H1 (cell line): Measurements from ENCODE around the gene GRXCR1. TPM values are rescaled to one million over a fixed set of nuclear protein-coding genes. Genes with fewer than 3 reads are reported as not detected.

Source experiments
- CTCF ChIA-PET: fragments of 300-600 bp; sonication (Branson Sonifier 250); formaldehyde crosslinking; loops from one replicate; lab custom pipeline; 2021; ENCODE audit not compliant: partially characterized antibody; lab: Charles Lee
- POLR2A ChIA-PET: fragments of 300-600 bp; sonication (Branson Sonifier 250); formaldehyde crosslinking; loops from one replicate; lab custom pipeline; 2021; ENCODE audit warnings: inconsistent platforms; ENCODE audit not compliant: partially characterized antibody; lab: Charles Lee
- DNase-seq, 2 experiments: peaks; one replicate each; pipeline versions ENCODE4 v3.0.0 to v3.0.0-alpha.2; 2010 to 2022; ENCODE audit warnings: low spot score in 2 of 2, low read depth in 1 of 2, mixed read lengths in 1 of 2
- FAIRE-seq: peaks from 2 replicates; lab custom pipeline; 2011; peaks lifted over from hg19 to GRCh38; lab: Jason Lieb, UNC
- H2AFZ ChIP-seq: 2 replicates; pipeline ENCODE4 v1.8.1; 2012; ENCODE audit warnings: low read length, inconsistent platforms
- H2AK5ac ChIP-seq: 2 replicates; pipeline ENCODE4 v1.6.1; 2013; ENCODE audit warnings: low read depth, low read length
- H2BK120ac ChIP-seq: replicated peaks from 2 replicates; pipeline ENCODE3; 2013; ENCODE audit warnings: low read depth, low read length, inconsistent platforms
- H2BK12ac ChIP-seq: 2 replicates; pipeline ENCODE4 v1.6.1; 2013; ENCODE audit warnings: low read depth, low read length
- H2BK15ac ChIP-seq: 2 replicates; pipeline ENCODE4 v1.6.1; 2013; ENCODE audit warnings: low read length
- H2BK20ac ChIP-seq: 2 replicates; pipeline ENCODE4 v1.6.1; 2013; ENCODE audit warnings: low read length
- H2BK5ac ChIP-seq: 2 replicates; pipeline ENCODE4 v1.6.1; 2013; ENCODE audit warnings: low read depth, low read length
- H3K14ac ChIP-seq: 2 replicates; pipeline ENCODE4 v1.6.1; 2013; ENCODE audit warnings: inconsistent platforms; ENCODE audit not compliant: insufficient read length
- H3K18ac ChIP-seq: 2 replicates; pipeline ENCODE4 v1.6.1; 2013; ENCODE audit warnings: low read length; ENCODE audit errors: extremely low read depth
- H3K23ac ChIP-seq: 2 replicates; pipeline ENCODE4 v1.6.1; 2013; ENCODE audit warnings: inconsistent platforms; ENCODE audit not compliant: insufficient read length
- H3K23me2 ChIP-seq: 2 replicates; pipeline ENCODE4 v1.6.1; 2013; ENCODE audit warnings: low read depth, low read length
- H3K27ac ChIP-seq: 2 replicates; pipeline ENCODE4 v1.6.1; 2011; ENCODE audit warnings: low read depth, low read length, inconsistent platforms
- H3K27me3 ChIP-seq, 4 experiments: replicated peaks in 1 of 4; 1 replicate in 1 of 4; 2 replicates in 3 of 4; pipeline versions ENCODE4 v1.6.1 to v1.8.1; 2011 to 2013; ENCODE audit warnings: low read length in 3 of 4, mild to moderate bottlenecking in 3 of 4, inconsistent platforms in 2 of 4, mixed read lengths in 2 of 4, moderate library complexity in 1 of 4; ENCODE audit not compliant: control insufficient read depth in 3 of 4, insufficient read depth in 3 of 4; ENCODE audit errors: extremely low read depth in 1 of 4
- H3K36me3 ChIP-seq, 4 experiments: 2 replicates each; pipeline versions ENCODE4 v1.6.1 to v1.8.1; 2011 to 2013; ENCODE audit warnings: mild to moderate bottlenecking in 4 of 4, low read length in 3 of 4, moderate library complexity in 2 of 4, control low read depth in 1 of 4, inconsistent platforms in 1 of 4; ENCODE audit not compliant: insufficient read depth in 4 of 4, control insufficient read depth in 2 of 4
- H3K4ac ChIP-seq: replicated peaks from 2 replicates; pipeline ENCODE3; 2013; ENCODE audit warnings: low read length, low read depth, mixed read lengths, inconsistent platforms; ENCODE audit not compliant: insufficient read length
- H3K4me1 ChIP-seq, 4 experiments: replicated peaks in 1 of 4; 1 replicate in 1 of 4; 2 replicates in 3 of 4; pipeline versions ENCODE4 v1.6.1 to v1.8.1; 2011 to 2013; ENCODE audit warnings: low read length in 3 of 4, inconsistent platforms in 2 of 4, mixed read lengths in 1 of 4; ENCODE audit not compliant: insufficient read depth in 4 of 4, control insufficient read depth in 3 of 4
- H3K4me2 ChIP-seq, 2 experiments: 2 replicates each; pipeline versions ENCODE4 v1.6.1 to v1.8.1; 2011 to 2013; ENCODE audit warnings: low read depth in 2 of 2, low read length in 2 of 2, control low read depth in 1 of 2, inconsistent platforms in 1 of 2, mild to moderate bottlenecking in 1 of 2; ENCODE audit not compliant: insufficient read depth in 1 of 2
- H3K4me3 ChIP-seq, 4 experiments: fragments of 200-600, 300-600 bp in 1 of 4; sonication (generic), shearing (Covaris generic), sonication (Bioruptor Twin) in 1 of 4; 2 replicates each; pipeline versions ENCODE4 v1.5.1 to v1.8.1; 2011 to 2016; ENCODE audit warnings: low read length in 4 of 4, low read depth in 3 of 4, control low read depth in 2 of 4, inconsistent platforms in 2 of 4, mild to moderate bottlenecking in 2 of 4, mixed read lengths in 1 of 4, moderate library complexity in 1 of 4; ENCODE audit not compliant: insufficient read depth in 2 of 4; ENCODE audit errors: extremely low read depth in 1 of 4
- H3K56ac ChIP-seq: replicated peaks from 2 replicates; pipeline ENCODE3; 2013; ENCODE audit warnings: low read depth, mild to moderate bottlenecking, mixed read lengths, low read length, inconsistent platforms; ENCODE audit not compliant: insufficient read length
- H3K79me1 ChIP-seq: 2 replicates; pipeline ENCODE4 v1.6.1; 2013; ENCODE audit warnings: low read depth, low read length, control low read depth
- H3K79me2 ChIP-seq, 2 experiments: 2 replicates each; pipeline versions ENCODE4 v1.6.1 to v1.8.1; 2012 to 2013; ENCODE audit warnings: low read length in 2 of 2, mild to moderate bottlenecking in 2 of 2, inconsistent platforms in 1 of 2; ENCODE audit not compliant: insufficient read depth in 2 of 2, control insufficient read depth in 1 of 2
- H3K9ac ChIP-seq, 4 experiments: replicated peaks in 1 of 4; 1 replicate in 1 of 4; 2 replicates in 3 of 4; pipeline versions ENCODE4 v1.6.1 to v1.8.1; 2011 to 2013; ENCODE audit warnings: low read depth in 3 of 4, low read length in 3 of 4, control low read depth in 2 of 4, mild to moderate bottlenecking in 2 of 4, moderate library complexity in 2 of 4, inconsistent platforms in 1 of 4; ENCODE audit errors: extremely low read depth in 1 of 4
- H3K9me3 ChIP-seq, 2 experiments: 2 replicates each; pipeline versions ENCODE4 v1.6.1 to v1.8.1; 2012 to 2013; ENCODE audit warnings: mild to moderate bottlenecking in 2 of 2, moderate library complexity in 2 of 2, control low read depth in 1 of 2, inconsistent platforms in 1 of 2, low read depth in 1 of 2, low read length in 1 of 2, mixed read lengths in 1 of 2; ENCODE audit not compliant: insufficient read depth in 2 of 2
- H4K20me1 ChIP-seq, 2 experiments: replicated peaks in 1 of 2; 2 replicates each; pipeline versions ENCODE3 to v1.8.1; 2011 to 2013; ENCODE audit warnings: inconsistent platforms in 2 of 2, low read length in 2 of 2, mild to moderate bottlenecking in 1 of 2; ENCODE audit not compliant: insufficient read depth in 2 of 2, control insufficient read depth in 1 of 2
- H4K5ac ChIP-seq: 2 replicates; pipeline ENCODE4 v1.6.1; 2013; ENCODE audit warnings: low read length, low read depth, mixed read lengths, inconsistent platforms; ENCODE audit not compliant: insufficient read length
- H4K8ac ChIP-seq: 2 replicates; pipeline ENCODE4 v1.8.0; 2013; ENCODE audit warnings: mild to moderate bottlenecking, moderate library complexity, low read length, inconsistent platforms; ENCODE audit not compliant: insufficient read depth; ENCODE audit errors: extremely low read depth
- H4K91ac ChIP-seq: replicated peaks from 2 replicates; pipeline ENCODE3; 2013; ENCODE audit warnings: low read length, mixed read lengths, inconsistent platforms; ENCODE audit not compliant: insufficient read length
- BRCA1 ChIP-seq: IDR thresholded peaks from 2 replicates; pipeline ENCODE4 v1.6.1; 2012; ENCODE audit warnings: low read depth, low read length, improper control_type of control experiment
- CHD1 ChIP-seq: IDR thresholded peaks from 2 replicates; pipeline ENCODE4 v1.6.1; 2012; ENCODE audit warnings: low read depth, low read length, improper control_type of control experiment
- EP300 ChIP-seq, 2 experiments: IDR thresholded peaks; 1 replicate in 1 of 2; 2 replicates in 1 of 2; pipeline ENCODE4 v1.6.1; 2011 to 2012; ENCODE audit warnings: low read depth in 2 of 2, low read length in 2 of 2, mild to moderate bottlenecking in 2 of 2, borderline replicate concordance in 1 of 2, inconsistent platforms in 1 of 2, moderate library complexity in 1 of 2
- FOSL1 ChIP-seq: IDR thresholded peaks from 2 replicates; pipeline ENCODE4 v1.6.1; 2011; ENCODE audit warnings: mild to moderate bottlenecking, low read depth, low read length, moderate library complexity; ENCODE audit not compliant: insufficient read depth
- KDM4A ChIP-seq: IDR thresholded peaks from one replicate; pipeline ENCODE4 v1.7.1; 2012; ENCODE audit warnings: low read depth, mild to moderate bottlenecking, moderate library complexity, low read length, inconsistent platforms; ENCODE audit not compliant: severe bottlenecking
- RAD21 ChIP-seq, 2 experiments: IDR thresholded peaks in 1 of 2; conservative IDR thresholded peaks in 1 of 2; 2 replicates each; pipeline ENCODE4 v1.6.1; 2011; ENCODE audit warnings: low read depth in 2 of 2, low read length in 2 of 2, improper control_type of control experiment in 1 of 2, inconsistent platforms in 1 of 2, mild to moderate bottlenecking in 1 of 2, moderate library complexity in 1 of 2
- SIRT6 ChIP-seq: IDR thresholded peaks from one replicate; pipeline ENCODE4 v1.7.1; 2012; ENCODE audit warnings: low read length, inconsistent platforms
- SP2 ChIP-seq: IDR thresholded peaks from 2 replicates; pipeline ENCODE4 v1.6.1; 2012; ENCODE audit warnings: mild to moderate bottlenecking, low read length, inconsistent platforms
- SRF ChIP-seq: IDR thresholded peaks from 2 replicates; pipeline ENCODE4 v1.6.1; 2011; ENCODE audit warnings: mild to moderate bottlenecking, low read depth, low read length, moderate library complexity
- TBP ChIP-seq: IDR thresholded peaks from 2 replicates; pipeline ENCODE4 v1.6.1; 2011; ENCODE audit warnings: low read depth, low read length, improper control_type of control experiment
- ZNF274 ChIP-seq: IDR thresholded peaks from 2 replicates; pipeline ENCODE4 v1.7.0; 2012; ENCODE audit warnings: low read length, borderline replicate concordance; ENCODE audit errors: extremely low read depth
- WGBS, 2 experiments: shearing (Covaris generic) in 1 of 2; methylation state at CpG; one replicate each; pipeline versions ENCODE4 v1.1.6 to v1.1.7; 2013 to 2015; ENCODE audit warnings: low lambda C conversion rate in 2 of 2, mixed read lengths in 2 of 2, inconsistent platforms in 1 of 2, low coverage in 1 of 2, missing lambda C conversion rate in 1 of 2; ENCODE audit not compliant: insufficient replicate concordance in 2 of 2, insufficient coverage in 1 of 2, insufficient read length in 1 of 2; ENCODE audit errors: extremely low coverage in 1 of 2, missing lambda C conversion rate in 1 of 2; 5-methylcytosine and 5-hydroxymethylcytosine counted together
- polyA plus RNA-seq, 7 experiments: library from polyadenylated mRNA; depleted of rRNA in 3 of 7; stranded (reverse) in 5 of 7; unstranded in 2 of 7; fragments of >200 nt in 5 of 7; fragments of 200-250 nt in 2 of 7; gene quantifications; 1 replicate in 5 of 7; 2 replicates in 1 of 7; 4 replicates in 1 of 7; pipeline versions ENCODE4 v1.2.1 to v1.2.3, GENCODE V29; 2011 to 2013; ENCODE audit warnings: missing spikeins in 2 of 7, mixed read lengths in 2 of 7
- total RNA-seq: library from RNA; stranded (reverse); fragmentation: NEBNext Ultra II Directional; extraction: Animal tissue kit (Norgen Biotek cat#: 25700); gene quantifications from 2 replicates; pipeline ENCODE4 v1.2.1, GENCODE V29; 2021
- TF ChIP-seq, protein P1 (sequence below): IDR thresholded peaks from 2 replicates; pipeline ENCODE4 v1.6.1; 2012; ENCODE audit warnings: inconsistent platforms

Gene GRXCR1
- total and polyA plus RNA-seq, 2 of the 8 experiments (the other 6 are each of a cell fraction or from before 2014, with no cell fraction given) = not detected

DNA sequence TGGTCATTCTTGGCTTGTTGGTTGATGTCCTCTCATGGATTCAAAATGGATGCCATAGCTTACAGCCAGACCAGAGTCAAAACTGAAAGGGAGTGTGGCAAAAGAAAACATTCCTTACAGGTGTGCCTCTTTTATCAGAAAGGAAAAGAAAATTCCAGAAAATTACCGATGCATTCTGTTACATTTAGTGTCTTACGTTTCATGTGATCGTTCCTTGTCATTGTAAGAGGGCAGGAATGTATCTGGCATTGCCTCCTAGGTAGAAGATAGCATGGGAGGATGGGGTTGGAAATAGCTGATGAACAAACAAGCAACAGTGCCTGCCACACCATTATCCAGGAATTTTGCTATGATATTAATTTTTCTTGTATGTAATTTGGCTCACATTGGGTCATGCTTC is 13.1 kb downstream of the GRXCR1 start:
- H4K91ac ChIP-seq = no peak overlapping the region
- H3K4me3 ChIP-seq = no peak overlapping the region
- H4K8ac ChIP-seq = no peak overlapping the region
- no peak overlapping the region for H4K5ac ChIP-seq
- ChIA-PET POLR2A (no interaction called here), CTCF (no interaction called here)
- H3K18ac ChIP-seq = no peak overlapping the region
- no peaks in the 10 kb centered on the region for H4K20me1 ChIP-seq
- no peaks in the 10 kb centered on the region for H3K4me1 ChIP-seq
- peaks cover 0 to 2% (median 0%) of the 10 kb centered on the region in 4 experiments; a peak in 1 of 7 replicates for H3K27me3 ChIP-seq
- no peaks in the 10 kb centered on the region for H3K36me3 ChIP-seq
- no peak overlapping the region for H2BK20ac ChIP-seq
- TF ChIP-seq CHD1 = no peak
- no peak for TF ChIP-seq TBP
- TF ChIP-seq SRF = no peak
- TF ChIP-seq, protein P1, sequence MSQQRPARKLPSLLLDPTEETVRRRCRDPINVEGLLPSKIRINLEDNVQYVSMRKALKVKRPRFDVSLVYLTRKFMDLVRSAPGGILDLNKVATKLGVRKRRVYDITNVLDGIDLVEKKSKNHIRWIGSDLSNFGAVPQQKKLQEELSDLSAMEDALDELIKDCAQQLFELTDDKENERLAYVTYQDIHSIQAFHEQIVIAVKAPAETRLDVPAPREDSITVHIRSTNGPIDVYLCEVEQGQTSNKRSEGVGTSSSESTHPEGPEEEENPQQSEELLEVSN = no peak
- TF ChIP-seq FOSL1 = no peak
- no peak for TF ChIP-seq KDM4A
- TF ChIP-seq EP300 (IDR thresholded peaks at IDR 0.05; ENCODE audit: borderline replicate concordance in 1 of 2, low read depth in 2 of 2, low read length in 2 of 2) = no peak
- no peak for TF ChIP-seq BRCA1
- TF ChIP-seq ZNF274 = no peak
- no peak for TF ChIP-seq SIRT6
- no peak for TF ChIP-seq RAD21 (IDR thresholded peaks at IDR 0.05 in 1 of 2, conservative IDR thresholded peaks at IDR 0.05 in 1 of 2; ENCODE audit: low read depth in 2 of 2, low read length in 2 of 2)
- TF ChIP-seq SP2 = no peak
- no peak for DNase-seq
- H3K79me2 ChIP-seq = no peaks in the 10 kb centered on the region
- H3K23ac ChIP-seq = no peak overlapping the region
- no peak overlapping the region for H2BK12ac ChIP-seq
- H3K79me1 ChIP-seq = no peaks in the 10 kb centered on the region
- no peak overlapping the region for H2BK15ac ChIP-seq
- no peak overlapping the region for H3K9ac ChIP-seq
- 96% methylated on average over 3 of the region's 3 CpGs; no CpG with 5 or more reads in 1 of the 2 experiments for WGBS, 2 experiments
- FAIRE-seq = no peak
- no peak overlapping the region for H2AFZ ChIP-seq
- no peak overlapping the region for H2BK120ac ChIP-seq
- no peak overlapping the region for H2BK5ac ChIP-seq
- H3K23me2 ChIP-seq = no peaks in the 10 kb centered on the region
- H3K14ac ChIP-seq = no peak overlapping the region
- H3K27ac ChIP-seq = no peak overlapping the region
- no peak overlapping the region for H3K4me2 ChIP-seq
- no peak overlapping the region for H3K4ac ChIP-seq
- no peak overlapping the region for H3K56ac ChIP-seq
- no peak overlapping the region for H2AK5ac ChIP-seq
- no peaks in the 10 kb centered on the region for H3K9me3 ChIP-seq
